Astrocyte (in vitro differentiated cells and primary cell): ENCODE measurements around the gene C9orf43. TPM values are rescaled to one million over a fixed set of nuclear protein-coding genes. Genes with fewer than 3 reads are reported as not detected.

ENCODE experiments used
- DNase-seq: peaks from one replicate; pipeline ENCODE4 v3.0.0-alpha.2; 2010; ENCODE audit warnings: low read depth
- FAIRE-seq: peaks from 2 replicates; lab custom pipeline; 2011; peaks lifted over from hg19 to GRCh38; lab: Jason Lieb, UNC
- H2AFZ ChIP-seq: 2 replicates; pipeline ENCODE4 v1.6.0; 2012; ENCODE audit warnings: low read depth, low read length, inconsistent platforms
- H3K27ac ChIP-seq: 2 replicates; pipeline ENCODE4 v1.5.1; 2011; ENCODE audit warnings: low read depth, low read length, inconsistent platforms
- H3K27me3 ChIP-seq: 2 replicates; pipeline ENCODE4 v1.6.0; 2011; ENCODE audit warnings: low read length, inconsistent platforms; ENCODE audit not compliant: insufficient read depth
- H3K36me3 ChIP-seq: 2 replicates; pipeline ENCODE4 v1.5.1; 2011; ENCODE audit warnings: low read length, inconsistent platforms; ENCODE audit not compliant: insufficient read depth
- H3K4me1 ChIP-seq: 2 replicates; pipeline ENCODE4 v1.5.1; 2011; ENCODE audit warnings: low read length, inconsistent platforms; ENCODE audit not compliant: insufficient read depth
- H3K4me2 ChIP-seq: 2 replicates; pipeline ENCODE4 v1.6.0; 2012; ENCODE audit warnings: low read length, inconsistent platforms
- H3K4me3 ChIP-seq: 2 replicates; pipeline ENCODE4 v1.5.1; 2011; ENCODE audit warnings: low read depth, mild to moderate bottlenecking, low read length, inconsistent platforms; ENCODE audit not compliant: insufficient read depth
- H3K79me2 ChIP-seq: 2 replicates; pipeline ENCODE4 v1.6.0; 2012; ENCODE audit warnings: mild to moderate bottlenecking, low read length, inconsistent platforms; ENCODE audit not compliant: insufficient read depth
- H3K9ac ChIP-seq: 2 replicates; pipeline ENCODE4 v1.6.0; 2012; ENCODE audit warnings: mild to moderate bottlenecking, low read length, inconsistent platforms
- H3K9me3 ChIP-seq: 2 replicates; pipeline ENCODE4 v1.5.1; 2012; ENCODE audit warnings: low read depth, mild to moderate bottlenecking, low read length, inconsistent platforms; ENCODE audit not compliant: insufficient read depth
- H4K20me1 ChIP-seq: 2 replicates; pipeline ENCODE4 v1.6.0; 2012; ENCODE audit warnings: low read length, inconsistent platforms; ENCODE audit not compliant: insufficient read depth
- H3K27ac Mint-ChIP-seq: one replicate; pipeline ENCODE4 v1.8.0; 2021; ENCODE audit warnings: mild to moderate bottlenecking, mixed read lengths; ENCODE audit not compliant: unreplicated experiment
- H3K27me3 Mint-ChIP-seq: one replicate; pipeline ENCODE4 v1.8.0; 2021; ENCODE audit warnings: low read depth, mixed read lengths; ENCODE audit not compliant: unreplicated experiment
- H3K36me3 Mint-ChIP-seq: one replicate; pipeline ENCODE4 v1.8.0; 2021; ENCODE audit warnings: low read depth, mixed read lengths; ENCODE audit not compliant: unreplicated experiment
- H3K4me1 Mint-ChIP-seq: one replicate; pipeline ENCODE4 v1.8.0; 2021; ENCODE audit warnings: low read depth, mixed read lengths; ENCODE audit not compliant: unreplicated experiment
- H3K4me3 Mint-ChIP-seq: one replicate; pipeline ENCODE4 v1.8.0; 2021; ENCODE audit warnings: mild to moderate bottlenecking, moderate library complexity, mixed read lengths; ENCODE audit not compliant: unreplicated experiment
- H3K9me3 Mint-ChIP-seq: one replicate; pipeline ENCODE4 v1.8.0; 2021; ENCODE audit warnings: mild to moderate bottlenecking, mixed read lengths; ENCODE audit not compliant: unreplicated experiment
- EZH2 ChIP-seq: IDR thresholded peaks from 2 replicates; pipeline ENCODE4 v1.6.1; 2012; ENCODE audit warnings: mild to moderate bottlenecking, low read length, inconsistent platforms; ENCODE audit not compliant: insufficient read depth
- total RNA-seq: library from RNA; stranded (reverse); gene quantifications from 2 replicates; pipeline ENCODE4 v1.2.1, GENCODE V29; 2021
- TF ChIP-seq, protein P1 (sequence below): IDR thresholded peaks from 2 replicates; pipeline ENCODE4 v1.5.1; 2011; ENCODE audit warnings: low read depth, mild to moderate bottlenecking, inconsistent platforms, low read length, moderate library complexity; ENCODE audit not compliant: insufficient read depth

C9orf43 gene
- total RNA-seq, 1 donor from 2014 or later, result 0.66 TPM

DNA sequence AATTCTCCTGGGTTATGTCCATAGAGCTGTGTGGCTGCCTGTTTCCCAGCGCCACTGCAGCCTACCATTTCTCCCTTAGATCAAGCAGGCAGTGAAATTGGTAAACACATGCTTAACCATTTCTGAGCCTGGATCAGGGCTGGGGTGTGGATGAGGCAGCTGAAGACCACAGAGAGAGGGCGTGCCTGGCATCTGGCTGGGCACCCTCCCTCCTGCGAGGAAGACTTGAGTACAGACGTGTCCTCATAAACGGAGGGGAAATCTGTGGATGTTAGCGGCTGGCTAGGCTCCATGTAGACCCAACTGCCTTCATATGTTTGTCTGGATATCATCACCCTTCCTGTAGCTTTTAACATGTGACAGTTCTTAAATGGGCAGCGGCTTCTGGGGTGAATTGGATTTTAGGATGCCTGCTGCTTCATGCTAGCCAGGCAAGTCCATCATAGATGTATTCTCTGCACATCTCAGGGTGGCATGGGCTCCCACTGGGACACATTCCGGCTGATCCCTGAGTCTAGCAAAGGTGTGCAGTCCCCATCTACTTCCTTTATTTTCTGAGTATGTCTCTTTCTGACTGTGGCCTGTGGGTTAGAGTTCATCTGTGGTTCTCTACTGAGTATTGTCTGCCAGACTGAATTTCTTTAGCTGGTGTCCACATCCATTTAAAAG, 63.9 kb downstream of the C9orf43 start:
- FAIRE-seq (no peak), DNase-seq (no peak)
- H3K9me3 Mint-ChIP-seq, result no peaks in the 10 kb centered on the region
- no peaks in the 10 kb centered on the region for H3K36me3 Mint-ChIP-seq
- Histone ChIP-seq H3K27ac (no peak overlapping the region), H3K9ac (no peak overlapping the region), H3K27me3 (peaks cover 3% of the 10 kb centered on the region), H2AFZ (no peak overlapping the region), H3K79me2 (no peaks in the 10 kb centered on the region), H3K36me3 (no peaks in the 10 kb centered on the region), H4K20me1 (no peaks in the 10 kb centered on the region), H3K9me3 (no peaks in the 10 kb centered on the region), H3K4me3 (no peak overlapping the region), H3K4me1 (no peaks in the 10 kb centered on the region), H3K4me2 (no peak overlapping the region)
- H3K4me1 Mint-ChIP-seq, result peaks cover 3% of the 10 kb centered on the region
- no peak overlapping the region for H3K27ac Mint-ChIP-seq
- peaks cover 37% of the 10 kb centered on the region for H3K27me3 Mint-ChIP-seq
- TF ChIP-seq, protein P1, sequence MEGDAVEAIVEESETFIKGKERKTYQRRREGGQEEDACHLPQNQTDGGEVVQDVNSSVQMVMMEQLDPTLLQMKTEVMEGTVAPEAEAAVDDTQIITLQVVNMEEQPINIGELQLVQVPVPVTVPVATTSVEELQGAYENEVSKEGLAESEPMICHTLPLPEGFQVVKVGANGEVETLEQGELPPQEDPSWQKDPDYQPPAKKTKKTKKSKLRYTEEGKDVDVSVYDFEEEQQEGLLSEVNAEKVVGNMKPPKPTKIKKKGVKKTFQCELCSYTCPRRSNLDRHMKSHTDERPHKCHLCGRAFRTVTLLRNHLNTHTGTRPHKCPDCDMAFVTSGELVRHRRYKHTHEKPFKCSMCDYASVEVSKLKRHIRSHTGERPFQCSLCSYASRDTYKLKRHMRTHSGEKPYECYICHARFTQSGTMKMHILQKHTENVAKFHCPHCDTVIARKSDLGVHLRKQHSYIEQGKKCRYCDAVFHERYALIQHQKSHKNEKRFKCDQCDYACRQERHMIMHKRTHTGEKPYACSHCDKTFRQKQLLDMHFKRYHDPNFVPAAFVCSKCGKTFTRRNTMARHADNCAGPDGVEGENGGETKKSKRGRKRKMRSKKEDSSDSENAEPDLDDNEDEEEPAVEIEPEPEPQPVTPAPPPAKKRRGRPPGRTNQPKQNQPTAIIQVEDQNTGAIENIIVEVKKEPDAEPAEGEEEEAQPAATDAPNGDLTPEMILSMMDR, result no peak
- no peak for TF ChIP-seq EZH2
- no peak overlapping the region for H3K4me3 Mint-ChIP-seq

DNA sequence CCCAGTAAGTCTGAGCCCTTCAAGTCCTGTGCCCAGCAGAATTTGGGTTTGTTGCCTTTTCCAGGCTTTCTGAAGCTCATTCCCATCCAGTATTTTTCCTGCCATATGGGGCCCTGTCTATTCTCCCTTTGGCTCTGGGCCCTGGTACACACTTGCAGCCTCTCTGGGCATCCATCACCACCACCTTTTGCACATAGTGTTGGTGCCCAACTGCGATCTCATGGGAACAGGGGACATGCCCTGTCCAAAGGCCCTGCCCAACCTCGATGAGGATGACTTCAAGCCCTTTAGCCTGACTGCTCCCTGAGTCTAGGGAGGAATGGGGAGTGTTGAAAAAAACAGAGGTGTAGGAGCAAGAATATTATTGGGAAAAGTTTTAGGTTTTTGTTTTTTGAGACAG, 64.5 kb downstream of the C9orf43 start:
- FAIRE-seq, result no peak
- peaks cover 39% of the 10 kb centered on the region for H3K27me3 Mint-ChIP-seq
- no peak for DNase-seq
- H3K4me3 ChIP-seq, result no peak overlapping the region
- H3K4me3 Mint-ChIP-seq, result no peak overlapping the region
- no peak overlapping the region for H3K4me2 ChIP-seq
- H3K9me3 ChIP-seq, result no peaks in the 10 kb centered on the region
- H4K20me1 ChIP-seq, result no peaks in the 10 kb centered on the region
- H3K36me3 ChIP-seq, result no peaks in the 10 kb centered on the region
- no peaks in the 10 kb centered on the region for H3K79me2 ChIP-seq
- TF ChIP-seq, protein P1, result no peak
- no peak for TF ChIP-seq EZH2
- H3K9ac ChIP-seq, result no peak overlapping the region
- no peak overlapping the region for H3K27ac Mint-ChIP-seq
- H3K27me3 ChIP-seq, result peaks cover 3% of the 10 kb centered on the region
- H3K36me3 Mint-ChIP-seq, result no peaks in the 10 kb centered on the region
- H3K4me1 Mint-ChIP-seq, result peaks cover 3% of the 10 kb centered on the region
- peaks cover 4% of the 10 kb centered on the region for H3K9me3 Mint-ChIP-seq
- H3K4me1 ChIP-seq, result no peaks in the 10 kb centered on the region
- no peak overlapping the region for H2AFZ ChIP-seq
- no peak overlapping the region for H3K27ac ChIP-seq

DNA sequence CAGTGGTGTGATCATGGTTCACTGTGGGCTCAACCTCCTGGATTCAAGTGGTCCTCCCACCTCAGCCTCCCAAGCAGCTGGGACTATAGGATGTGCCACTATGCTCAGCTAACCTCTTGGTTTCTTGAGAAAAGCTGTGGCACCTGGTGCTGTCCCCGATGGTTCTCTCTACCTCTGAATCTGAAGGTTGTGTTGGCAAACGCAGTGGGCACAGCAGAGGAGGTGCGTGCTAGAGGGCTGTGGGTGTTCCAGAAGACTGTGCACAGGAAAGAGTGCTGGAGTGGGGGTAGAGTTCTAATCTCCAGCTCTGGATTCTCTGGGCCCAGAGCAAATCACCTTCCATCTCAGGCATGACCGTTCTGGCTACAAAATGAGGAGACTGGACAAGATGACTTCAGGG, 65.4 kb downstream of the C9orf43 start:
- Histone ChIP-seq H3K4me1 (no peaks in the 10 kb centered on the region), H3K27ac (no peak overlapping the region), H4K20me1 (no peaks in the 10 kb centered on the region), H3K27me3 (peaks cover 3% of the 10 kb centered on the region), H3K4me2 (no peak overlapping the region), H3K9ac (no peak overlapping the region), H3K36me3 (no peaks in the 10 kb centered on the region), H3K9me3 (no peaks in the 10 kb centered on the region), H3K79me2 (no peaks in the 10 kb centered on the region), H3K4me3 (no peak overlapping the region), H2AFZ (no peak overlapping the region)
- Mint-ChIP-seq H3K4me3 (no peak overlapping the region), H3K4me1 (peaks cover 3% of the 10 kb centered on the region), H3K9me3 (peaks cover 4% of the 10 kb centered on the region), H3K27ac (no peak overlapping the region), H3K36me3 (no peaks in the 10 kb centered on the region), H3K27me3 (peaks cover 39% of the 10 kb centered on the region)
- DNase-seq (no peak), FAIRE-seq (no peak)
- no peak for TF ChIP-seq EZH2
- TF ChIP-seq, protein P1, result no peak
